Measurements from ENCODE around the gene RSBN1.
"Not testable (repeated sequence)": the region's sequence is repeated elsewhere in the genome, so short reads cannot be mapped to it uniquely, and the experiment has no call there.

RSBN1 gene

DNA sequence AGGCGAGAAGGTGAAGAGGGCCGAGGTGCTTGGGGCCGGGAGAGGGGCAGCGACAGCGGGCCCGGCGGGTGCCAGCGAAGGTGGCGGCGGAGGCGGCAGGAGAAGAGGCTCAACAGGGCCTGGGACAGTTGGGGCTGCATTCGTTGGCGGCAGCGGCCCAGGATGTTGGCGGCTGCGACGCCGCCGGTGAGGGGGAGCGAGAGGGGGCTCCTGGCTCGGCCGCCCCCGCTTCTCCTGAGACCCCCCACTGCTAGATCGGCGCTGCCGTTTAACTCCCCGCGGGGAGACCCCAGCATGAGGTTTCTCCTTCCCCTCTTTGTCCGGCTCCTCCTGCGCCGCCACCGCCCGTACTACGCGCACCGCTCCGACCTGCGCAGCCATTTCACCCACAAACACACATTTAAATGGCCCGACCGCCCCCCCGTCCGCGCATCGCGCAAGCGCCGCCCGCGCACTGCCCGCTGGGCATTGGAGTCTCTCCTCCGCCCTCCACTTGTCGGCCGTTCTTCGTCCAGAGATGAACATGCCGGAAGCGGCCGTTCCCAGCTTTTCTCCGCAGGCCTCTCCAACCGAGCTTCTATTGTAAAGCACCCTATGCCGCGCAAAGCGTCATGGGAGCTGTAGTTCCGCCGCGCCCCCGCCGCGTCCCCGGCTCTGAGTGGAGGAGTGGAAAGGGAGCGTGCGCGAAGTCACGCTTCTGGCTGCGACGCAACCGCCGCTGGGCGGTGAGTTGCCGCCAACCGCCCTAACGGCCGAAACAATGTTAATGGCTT is at the start of gene RSBN1:
TSS of gene RSBN1 (minus strand) at position 589 of the 773 bp plus-strand sequence. CDS start at position 525, 64 bp downstream.
- peak; percentile 94 to 96 for DNase-seq

GRCh38 chr1:113861641-113862040 is 49.4 kb upstream of the RSBN1 start:
- DNase-seq, result no peak

- no peak for DNase-seq
These were observed 48.6 kb upstream of the RSBN1 start for GRCh38 chr1:113860891-113861290.

DNA sequence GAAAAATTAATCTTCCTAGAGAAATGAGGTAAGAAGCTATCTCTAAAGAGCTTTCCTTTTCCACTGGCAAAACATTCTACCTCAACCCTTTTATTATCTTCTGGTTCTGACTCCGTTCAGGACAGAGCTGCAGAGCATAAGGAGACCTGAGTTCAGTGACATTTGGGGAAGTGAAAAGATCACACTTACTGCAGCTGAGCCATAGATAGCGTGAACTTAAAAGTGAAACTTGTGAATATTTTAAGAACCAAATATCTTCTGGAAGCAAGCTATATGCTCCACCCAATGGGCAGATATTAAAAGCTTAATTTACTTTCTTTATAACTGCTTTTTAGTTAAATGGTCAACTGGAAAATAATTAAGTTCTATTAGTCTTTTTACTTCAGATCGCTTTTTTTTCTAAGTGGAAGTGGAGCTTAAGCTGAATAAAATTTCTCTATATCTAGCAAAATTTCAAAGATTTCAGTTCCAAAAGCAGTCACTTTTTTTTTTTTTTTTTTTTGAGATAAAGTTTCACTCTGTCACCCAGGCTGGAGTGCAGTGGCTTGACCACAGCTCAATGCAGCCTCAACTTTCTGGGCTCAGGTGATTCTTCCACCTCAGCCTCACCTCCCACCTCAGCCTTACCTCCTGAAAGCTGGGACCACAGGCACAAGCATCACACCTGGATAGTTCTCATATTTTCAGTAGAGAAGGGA is 47.4 kb upstream of the RSBN1 start:
- no peak for DNase-seq

DNA sequence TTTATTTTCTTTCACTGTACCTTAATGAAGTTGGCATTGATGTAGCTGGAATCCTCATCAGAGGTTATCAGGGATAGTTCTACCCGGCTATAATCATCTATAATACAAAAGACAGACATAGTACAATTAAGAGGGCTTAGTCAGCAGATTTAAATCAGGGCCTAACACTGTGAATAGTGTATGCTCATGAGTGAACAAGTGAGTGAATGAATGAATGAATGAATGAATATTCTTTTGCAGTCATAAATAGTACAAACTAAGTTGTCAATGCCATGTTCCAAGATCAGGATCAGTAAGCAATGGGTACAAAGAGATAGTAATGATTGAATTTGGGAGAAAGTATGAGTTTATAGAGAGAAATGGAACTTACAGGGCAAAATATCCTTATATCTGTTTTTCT is 46.7 kb upstream of the RSBN1 start:
- DNase-seq, result no peak

DNA sequence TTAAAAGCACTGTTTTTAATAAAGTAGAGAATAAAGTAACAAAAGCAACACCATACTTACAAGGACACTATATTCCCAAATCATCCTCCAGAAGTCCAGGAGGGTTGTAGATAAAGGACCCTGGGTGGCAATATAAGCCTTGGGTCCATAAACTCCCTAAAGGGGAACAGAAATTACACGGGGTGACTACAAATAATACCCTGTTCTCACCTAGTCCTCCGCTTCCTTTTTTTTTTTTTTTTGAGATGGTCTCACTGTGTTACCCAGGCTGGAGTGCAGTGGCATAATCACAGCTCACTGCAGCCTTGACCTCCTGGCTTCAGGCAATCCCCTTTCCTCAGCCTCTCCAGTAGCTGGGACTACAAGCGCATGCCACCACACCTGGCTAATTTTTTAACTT is 46.1 kb upstream of the RSBN1 start:
- DNase-seq, result no peak

DNA sequence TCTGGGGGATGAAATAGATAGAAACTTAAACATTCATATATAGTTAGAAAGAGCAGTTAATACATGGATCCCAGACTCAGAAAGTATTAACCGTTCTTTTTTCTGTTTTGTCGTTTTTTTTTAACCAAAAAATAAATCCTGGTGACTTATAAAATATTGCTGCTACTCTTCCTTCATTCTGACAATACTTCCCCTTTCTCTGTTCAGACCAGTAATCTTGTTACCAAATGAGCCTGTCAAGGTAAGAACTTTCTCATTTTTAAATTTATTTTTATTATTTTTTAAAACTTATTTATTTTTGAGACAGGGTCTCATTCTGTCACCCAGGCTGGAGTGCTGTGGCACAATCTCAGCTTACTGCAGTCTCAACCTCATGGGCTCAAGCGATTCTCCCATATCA is 45.5 kb upstream of the RSBN1 start:
- no peak for DNase-seq

DNA sequence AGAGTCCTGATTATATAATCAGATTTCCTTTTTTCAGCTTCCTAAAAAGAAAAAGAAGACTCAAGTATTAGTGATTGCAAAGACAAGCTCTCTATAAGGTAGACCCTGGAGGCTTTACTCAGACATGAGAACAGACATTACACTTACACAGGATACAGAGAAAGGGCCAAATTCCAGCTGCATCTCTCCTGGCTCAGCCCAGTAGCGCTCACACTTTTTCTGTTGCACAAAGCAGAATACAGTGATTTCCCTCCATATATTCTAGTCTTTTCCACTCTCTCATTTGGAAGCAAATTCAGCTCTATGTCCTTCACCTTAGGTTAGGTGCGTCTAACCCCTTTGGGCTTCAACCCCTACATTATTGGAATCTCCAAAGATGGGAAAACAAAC is 44.1 kb upstream of the RSBN1 start:
- no peak for DNase-seq

DNA sequence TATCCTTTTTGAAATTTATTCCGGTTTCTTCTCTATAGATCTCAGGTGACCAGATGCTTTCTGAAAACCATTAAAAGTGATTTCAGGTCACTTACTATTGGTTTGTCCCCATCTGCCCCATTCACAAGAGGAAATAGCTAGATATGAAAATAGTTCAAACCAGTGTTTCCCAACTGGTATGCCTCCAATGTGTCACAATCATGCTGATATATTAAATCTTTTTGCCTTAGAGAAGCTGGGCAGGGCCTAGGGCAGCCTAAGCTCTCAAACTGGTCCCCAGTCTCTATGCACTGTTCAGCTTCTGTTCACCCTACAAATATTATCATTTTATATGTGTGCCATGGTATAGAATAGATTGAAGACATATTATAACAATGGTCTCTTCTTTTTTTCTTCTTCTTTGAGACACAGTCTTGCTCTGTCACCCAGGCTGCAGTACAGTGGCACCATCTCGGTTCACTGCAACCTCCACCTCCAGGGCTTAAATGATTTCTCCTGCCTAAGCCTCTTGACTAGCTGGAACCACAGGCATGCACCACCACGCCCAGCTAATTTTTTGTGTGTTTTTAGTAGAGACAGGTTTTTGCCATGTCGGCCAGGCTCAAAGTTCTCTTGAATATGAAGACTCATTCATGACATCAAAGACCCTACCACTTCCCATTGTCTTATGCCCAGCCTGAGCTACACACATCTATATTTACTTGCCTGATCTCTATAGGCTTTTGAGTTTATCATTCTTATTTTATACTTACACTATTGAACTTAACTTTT is 43.5 kb upstream of the RSBN1 start:
- DNase-seq, result no peak

DNA sequence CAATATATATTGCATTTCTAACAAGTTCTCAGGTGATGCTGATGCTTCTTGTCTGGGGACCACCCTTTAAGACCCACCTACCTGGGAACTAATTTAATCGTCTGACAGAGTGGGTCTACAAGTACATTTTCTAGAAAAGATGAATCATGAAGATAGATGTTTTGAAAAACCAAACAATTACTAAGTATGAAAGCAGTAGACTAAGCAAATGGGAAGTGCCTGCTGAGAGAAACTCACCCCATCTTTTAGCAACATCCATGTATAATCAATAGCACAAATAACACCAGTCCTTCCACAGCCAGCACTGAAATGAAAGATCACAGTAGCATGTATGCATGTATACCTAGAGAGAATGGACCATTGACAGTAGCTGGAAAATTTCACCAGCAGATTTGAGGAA is 42.0 kb upstream of the RSBN1 start:
- no peak for DNase-seq

- DNase-seq, result not testable (repeated sequence)
These were observed 40.4 kb upstream of the RSBN1 start for GRCh38 chr1:113852694-113853093.

DNA sequence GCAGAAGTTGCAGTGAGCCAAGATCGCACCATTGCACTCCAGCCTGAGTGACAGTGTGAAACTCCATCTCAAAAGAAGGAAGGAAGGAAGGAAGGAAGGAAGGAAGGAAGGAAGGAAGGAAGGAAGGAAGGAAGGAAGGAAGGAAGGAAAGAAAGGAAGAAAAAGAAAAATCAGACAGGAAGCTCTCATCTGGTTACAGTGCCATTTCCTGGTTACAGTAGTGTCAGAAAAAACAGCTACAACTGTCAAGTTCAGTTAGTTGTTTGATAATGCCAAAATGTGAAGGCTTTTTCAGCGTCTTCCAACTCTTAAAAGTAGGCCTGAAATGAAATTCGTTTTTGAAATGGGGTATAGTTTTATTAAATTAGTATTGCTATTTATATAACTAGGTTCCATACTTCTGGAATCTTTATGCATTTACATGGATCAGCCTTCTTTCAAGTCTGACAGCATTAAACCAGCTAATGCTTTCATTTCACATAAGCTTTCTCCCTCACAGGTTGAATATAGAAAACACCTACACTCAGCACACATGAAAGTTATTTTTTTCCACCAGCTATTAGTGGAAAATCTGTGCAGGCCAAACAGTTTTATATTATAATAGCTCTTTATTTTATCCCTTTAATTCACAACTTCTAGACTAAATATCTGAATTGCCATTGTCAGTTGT is 38.0 kb upstream of the RSBN1 start:
- DNase-seq, result no peak

- no peak for DNase-seq
These were observed 36.8 kb upstream of the RSBN1 start for GRCh38 chr1:113849072-113849471.

DNA sequence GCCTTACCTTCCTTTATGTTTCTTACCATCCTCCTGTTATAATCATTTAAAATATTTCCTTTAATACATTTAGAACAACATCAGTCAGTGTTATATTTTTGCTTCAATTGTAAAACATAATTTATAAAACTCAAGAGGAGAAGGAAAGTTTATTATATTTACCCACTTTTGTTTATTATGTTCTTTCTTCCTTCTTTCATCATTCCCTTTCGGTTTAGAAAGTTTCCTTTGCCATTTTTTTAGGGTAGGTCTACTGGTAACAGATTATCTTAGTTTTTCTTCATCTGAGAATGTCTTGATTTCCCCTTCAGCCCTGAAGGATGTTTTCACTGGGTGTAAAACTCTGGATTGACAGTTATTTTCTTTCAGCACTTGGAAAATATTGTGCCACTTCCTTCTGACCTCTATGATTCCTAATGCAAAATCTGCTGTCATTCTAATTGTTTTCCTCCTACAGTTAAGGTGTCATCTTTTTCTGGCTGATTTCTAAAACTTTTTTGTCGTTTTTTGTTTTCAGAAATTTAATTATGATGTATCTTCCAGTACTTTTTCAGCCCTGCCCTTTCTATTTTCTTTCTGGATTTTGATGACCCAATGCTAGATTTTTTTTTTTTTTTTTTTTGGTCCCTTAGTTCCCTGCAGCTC is 34.2 kb upstream of the RSBN1 start:
- DNase-seq, result no peak

DNA sequence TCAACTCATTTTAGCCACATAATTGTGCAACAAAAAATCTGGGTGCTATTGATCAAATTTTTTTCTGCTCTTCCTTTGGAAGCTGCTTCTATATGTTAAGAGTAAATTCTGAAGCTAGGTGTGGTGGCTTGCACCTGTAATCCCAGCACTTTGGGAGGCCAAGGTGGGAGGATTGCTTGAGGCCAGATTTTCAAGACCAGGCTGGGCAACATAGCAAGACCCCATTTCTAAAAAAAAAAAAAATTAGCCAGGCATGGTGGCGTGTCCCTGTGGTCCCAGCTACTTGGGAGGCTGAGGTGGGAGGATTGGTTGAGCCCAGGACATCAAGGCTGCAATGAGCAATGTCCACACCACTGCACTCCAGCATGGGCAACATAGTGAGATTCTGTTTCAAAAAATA is 24.3 kb upstream of the RSBN1 start:
- DNase-seq, result no peak

GRCh38 chr1:113835686-113836290 is 23.5 kb upstream of the RSBN1 start:
- peak; percentile 15 to 17 for DNase-seq

- no peak for DNase-seq
These were observed 22.4 kb upstream of the RSBN1 start for GRCh38 chr1:113834716-113835115.

- DNase-seq, result no peak
These were observed 17.8 kb upstream of the RSBN1 start for GRCh38 chr1:113830039-113830438.

DNA sequence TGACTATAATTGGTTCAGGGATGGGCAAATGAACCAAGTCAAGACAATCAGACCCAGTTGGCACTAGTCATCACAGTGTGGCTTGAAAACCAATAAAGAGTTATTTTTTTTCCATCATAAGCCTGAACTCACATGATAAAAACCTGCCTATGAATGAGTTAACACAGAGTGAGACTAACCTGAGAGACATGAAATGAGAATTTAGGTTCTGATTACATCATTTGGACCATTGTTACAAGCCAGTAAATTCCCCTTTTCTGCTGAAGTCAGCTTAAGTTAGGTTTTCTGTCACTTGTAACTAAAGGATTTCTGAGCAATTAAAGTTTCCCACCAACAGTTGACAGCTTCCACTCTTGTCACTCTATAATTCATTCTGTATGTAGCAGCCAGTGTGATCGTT is 9.6 kb upstream of the RSBN1 start:
- DNase-seq, result no peak

DNA sequence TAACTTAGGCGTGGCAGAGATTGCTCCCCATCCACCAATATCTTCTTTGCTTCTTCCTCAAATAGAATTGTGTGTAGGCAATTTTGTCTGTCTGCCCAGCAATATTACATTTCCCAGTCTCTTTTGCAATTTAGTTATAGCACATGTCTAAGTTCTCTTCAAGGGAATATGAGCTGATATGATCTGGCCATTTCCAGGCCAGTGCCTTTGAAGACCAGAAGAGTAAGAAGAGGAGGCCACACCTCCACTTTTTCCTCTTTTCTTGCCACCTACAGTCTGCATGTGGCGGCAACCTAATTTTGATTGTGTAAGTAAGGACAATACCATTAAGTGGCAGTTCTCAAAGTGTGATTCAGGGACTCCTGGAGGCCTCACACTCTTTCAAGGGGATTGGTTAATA is 6.3 kb upstream of the RSBN1 start:
- no peak for DNase-seq

GRCh38 chr1:113813218-113813617 is 942 bp upstream of the RSBN1 start:
- DNase-seq, result no peak

DNA sequence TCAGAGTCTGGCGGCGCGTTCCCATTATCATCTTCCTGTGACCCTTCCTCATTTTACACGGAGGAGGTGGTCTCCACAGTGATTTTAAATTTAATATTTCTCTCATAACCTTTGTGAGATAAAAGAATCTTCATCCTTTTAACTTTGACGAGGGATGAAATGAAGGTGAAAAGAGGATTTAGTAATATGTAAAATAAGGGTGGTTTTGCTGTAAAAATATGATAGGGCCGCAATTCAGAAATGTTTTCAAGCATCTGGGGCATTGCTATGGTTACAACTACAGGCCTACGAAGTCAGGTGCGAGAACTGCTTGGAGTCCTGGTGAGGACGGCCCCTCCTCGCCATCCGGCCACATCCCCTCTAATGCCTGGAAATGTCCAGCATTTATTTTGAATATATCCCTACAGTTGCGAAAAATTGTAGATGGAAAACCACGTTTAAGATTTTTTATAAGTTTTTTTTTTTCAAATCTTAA is 422 bp upstream of the RSBN1 start:
- no peak for DNase-seq
